Endometrial microvascular endothelial cells (primary cell): ENCODE measurements around the gene RPP25. TPM values are rescaled to one million over a fixed set of nuclear protein-coding genes. Genes with fewer than 3 reads are reported as not detected.

Experiments
- in situ Hi-C: cut with HindIII; loops from 2 replicates; pipeline ENCODE4 v1.10.0; 2017; ENCODE audit warnings: low sequenced_read_pairs, low pct_unique_long_range_greater_than_20kb; ENCODE audit errors: inconsistent ontology term
- total RNA-seq: library from RNA; depleted of rRNA; stranded (reverse); fragments of >200 nt; gene quantifications from one replicate; pipeline ENCODE4 v1.2.3, GENCODE V29; 2015; ENCODE audit errors: inconsistent ontology term

The RPP25 gene, protein sequence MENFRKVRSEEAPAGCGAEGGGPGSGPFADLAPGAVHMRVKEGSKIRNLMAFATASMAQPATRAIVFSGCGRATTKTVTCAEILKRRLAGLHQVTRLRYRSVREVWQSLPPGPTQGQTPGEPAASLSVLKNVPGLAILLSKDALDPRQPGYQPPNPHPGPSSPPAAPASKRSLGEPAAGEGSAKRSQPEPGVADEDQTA
- 11.8 TPM for total RNA-seq

DNA sequence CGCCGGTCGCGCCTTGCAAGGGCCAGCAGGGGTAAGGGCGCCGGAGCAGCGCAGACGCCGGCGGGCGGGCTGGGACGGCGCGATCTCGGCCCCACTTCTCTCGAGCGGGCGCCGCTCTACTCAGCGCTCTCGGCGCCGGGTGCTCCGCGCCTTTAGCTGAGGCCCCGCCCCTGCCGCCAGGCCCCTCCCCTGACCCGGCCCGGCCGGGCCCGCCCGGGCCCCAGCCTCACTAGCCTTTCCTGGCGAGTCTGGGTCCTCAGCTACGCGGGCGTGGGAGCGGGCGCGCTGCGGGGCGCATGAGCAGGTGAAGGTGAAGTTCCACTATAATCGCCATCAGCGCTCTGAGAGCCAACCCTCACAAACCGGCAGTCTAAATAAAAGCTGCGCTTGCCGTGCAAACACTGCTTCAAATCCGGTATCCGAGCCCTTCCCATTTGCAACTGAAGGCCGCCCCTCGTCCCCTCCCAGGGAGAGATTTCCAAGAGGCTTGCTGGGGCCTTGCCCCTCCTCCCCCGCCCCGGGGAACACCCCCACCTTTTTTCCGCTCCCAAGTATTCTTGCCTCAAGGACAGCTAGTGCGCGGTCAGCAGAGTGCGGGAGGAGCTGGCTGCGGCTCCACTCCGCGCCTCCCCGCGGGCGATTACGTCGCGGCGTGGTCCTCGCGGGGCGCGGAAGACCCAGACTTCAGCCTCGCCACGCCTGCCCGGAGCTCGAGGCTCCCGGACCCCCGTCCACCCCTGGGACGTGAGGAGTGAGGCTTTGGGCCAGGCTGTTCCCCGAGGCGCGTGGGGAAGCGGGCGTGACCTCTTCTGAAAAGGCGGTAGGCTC, at the start of gene RPP25:
RPP25 (minus strand) TSS at position 125 of the 828 bp plus-strand sequence. CDS start 189 bp downstream, outside the sequence.
- in situ Hi-C loops: no loop called here

DNA sequence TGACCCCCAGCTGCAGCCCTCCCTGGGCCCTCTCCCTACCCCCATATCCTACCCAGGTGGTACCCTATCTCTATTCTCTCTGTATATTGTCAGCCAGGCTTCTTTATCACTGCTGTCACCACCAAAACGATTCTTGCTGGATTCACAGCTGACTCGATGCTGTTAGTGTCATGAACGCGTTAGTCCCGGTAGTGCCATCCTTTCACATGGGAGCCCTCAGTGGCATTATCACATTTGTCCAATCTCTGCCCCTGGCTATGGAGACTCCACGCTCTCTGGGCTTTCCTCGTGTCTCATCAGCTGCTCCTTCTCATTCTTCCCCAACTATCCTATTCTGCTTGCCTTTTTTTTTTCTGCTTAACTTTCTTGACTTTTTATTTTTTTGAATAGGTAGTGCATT, 45.8 kb upstream of the RPP25 start:
- in situ Hi-C loops: no loop called here

DNA sequence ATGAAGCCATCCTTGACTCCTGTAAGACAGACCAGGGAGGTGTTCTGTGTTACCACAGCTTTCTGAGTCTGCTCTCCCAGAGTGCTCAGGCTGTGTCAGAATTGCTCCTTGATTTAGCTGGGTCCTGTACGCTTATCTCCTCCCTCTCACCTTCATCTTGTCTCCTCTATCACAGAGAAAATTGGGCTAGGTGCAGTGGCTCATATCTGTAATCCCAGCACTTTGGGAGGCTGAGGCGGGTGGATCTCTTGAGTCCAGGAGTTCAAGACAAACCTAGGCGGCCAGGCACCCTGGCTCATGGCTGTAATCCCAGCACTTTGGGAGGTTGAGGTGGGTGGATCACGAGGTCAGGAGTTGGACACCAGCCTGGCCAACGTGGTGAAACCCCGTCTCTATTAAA, 44.7 kb upstream of the RPP25 start:
- in situ Hi-C loops: no loop called here

DNA sequence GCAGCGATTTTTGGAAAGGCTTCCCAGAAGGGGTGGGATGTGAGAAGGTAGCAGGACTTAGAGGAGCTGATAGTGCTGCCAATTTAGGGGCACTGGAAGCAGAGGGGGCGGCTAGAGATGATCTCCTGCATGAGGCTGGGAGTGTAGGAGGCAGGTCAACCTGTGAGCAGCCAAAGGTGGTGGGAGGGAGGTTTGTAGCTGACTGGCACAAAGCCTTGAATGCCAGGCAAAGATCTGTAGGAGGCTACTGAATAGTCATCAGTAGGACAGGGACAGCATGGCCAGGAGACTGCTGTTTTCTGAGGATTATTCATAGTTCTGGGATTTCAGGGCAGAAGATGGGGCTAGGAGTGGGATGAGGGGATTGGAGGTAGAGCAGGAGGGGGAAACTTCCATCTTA, 41.0 kb upstream of the RPP25 start:
- in situ Hi-C loops: no loop called here

DNA sequence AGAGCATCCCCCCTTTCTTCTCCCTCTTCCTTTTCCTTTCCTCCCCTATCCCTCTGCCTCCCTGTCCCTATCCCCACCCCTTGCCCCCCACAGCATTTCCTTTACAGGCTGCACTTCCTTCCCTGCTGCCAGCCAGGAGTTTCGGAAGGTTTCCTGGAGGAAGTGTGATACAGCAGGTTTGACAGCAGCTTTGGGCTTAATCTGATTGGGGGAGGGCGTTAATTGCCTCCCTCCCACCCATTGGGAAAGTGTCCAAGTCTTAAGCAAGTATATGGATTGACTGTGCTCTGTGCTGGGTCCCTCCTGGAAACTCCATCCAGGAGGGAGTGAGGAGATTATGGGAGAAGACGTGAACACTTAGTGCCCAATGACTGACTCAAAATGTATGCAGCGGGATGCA, 40.6 kb upstream of the RPP25 start:
- in situ Hi-C loops: no loop called here

DNA sequence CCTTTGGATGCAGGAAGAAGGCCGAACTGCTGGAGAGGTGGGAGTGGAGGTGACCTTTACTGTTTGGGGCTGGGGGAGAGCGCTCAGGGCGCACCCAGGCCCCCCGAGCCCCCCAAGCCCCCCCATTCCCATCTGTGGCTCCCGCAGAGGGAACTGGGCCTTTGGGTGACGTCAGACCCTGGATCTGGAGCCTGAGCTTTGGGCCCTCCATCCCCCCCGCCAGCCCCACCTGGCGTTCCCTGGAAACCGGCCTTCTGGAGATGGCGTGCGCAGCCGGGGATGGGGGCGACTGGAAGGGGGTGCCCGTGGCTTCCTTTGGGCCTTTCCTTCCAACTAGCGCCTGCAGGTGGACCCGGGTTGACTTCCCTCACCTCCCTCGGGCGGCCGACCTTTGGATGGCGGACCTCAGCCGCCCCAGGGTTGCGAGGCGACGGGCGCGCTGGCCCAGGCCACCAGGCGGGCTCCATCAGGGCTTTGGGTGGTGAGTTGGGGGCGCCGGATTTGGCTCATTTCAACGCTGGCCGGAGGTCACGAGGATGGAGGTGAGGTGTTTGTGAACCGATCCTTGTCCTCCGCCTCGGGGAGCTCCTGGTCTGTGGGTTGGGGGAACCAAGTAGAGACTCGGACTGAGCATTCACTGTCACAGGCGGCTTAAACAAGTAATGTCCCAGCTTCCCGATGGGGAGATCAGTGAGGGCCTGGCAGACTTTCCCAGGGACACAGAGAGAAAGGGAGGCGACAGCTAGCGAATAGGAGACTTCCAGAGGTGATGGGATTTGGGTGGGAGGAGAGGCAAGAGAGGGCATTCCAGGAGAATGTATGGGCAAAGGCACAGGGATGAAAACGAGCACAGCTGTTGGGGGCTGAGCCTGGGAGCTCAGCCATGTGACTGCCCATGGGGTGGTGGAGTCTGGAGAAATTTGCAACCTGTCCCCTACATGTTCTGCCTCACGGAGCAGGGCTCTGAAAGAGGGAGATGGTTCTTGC, 39.5 kb upstream of the RPP25 start:
- in situ Hi-C loops: no loop called here

DNA sequence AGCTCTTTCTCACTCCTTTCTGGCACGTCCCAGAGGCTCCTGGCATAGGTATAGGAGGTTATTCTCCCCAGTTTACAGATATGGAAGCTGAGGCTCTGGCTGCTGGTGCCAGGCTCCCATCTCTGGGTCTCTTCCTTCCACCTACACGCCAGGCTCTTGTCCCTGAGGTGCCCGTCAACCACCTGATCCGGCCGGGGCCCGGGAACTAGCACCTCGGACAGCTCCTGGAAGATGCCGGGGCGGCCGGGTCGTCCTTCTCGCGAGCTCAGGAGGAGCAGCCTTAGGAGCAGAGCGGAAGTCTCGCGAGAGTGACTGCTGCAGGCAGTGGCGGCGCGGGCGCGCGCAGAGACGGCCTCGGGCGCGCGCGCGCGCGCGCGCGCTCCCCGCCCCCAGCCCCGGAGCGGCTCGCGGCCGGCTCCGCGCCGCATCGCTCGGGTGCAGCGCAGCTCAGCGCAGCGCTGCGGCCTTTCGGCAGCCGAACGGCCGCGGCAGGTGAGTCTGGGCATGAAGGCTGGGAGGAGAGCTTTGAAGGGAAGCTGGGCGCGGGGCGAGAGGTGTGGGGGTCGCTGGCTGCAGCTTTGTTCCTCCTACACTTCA, 38.7 kb upstream of the RPP25 start, which contains the start of gene SCAMP5:
SCAMP5 (plus strand) TSS at position 382 of the 597 bp plus-strand sequence. CDS start 16,277 bp downstream, outside the sequence.
- in situ Hi-C loops: no loop called here

DNA sequence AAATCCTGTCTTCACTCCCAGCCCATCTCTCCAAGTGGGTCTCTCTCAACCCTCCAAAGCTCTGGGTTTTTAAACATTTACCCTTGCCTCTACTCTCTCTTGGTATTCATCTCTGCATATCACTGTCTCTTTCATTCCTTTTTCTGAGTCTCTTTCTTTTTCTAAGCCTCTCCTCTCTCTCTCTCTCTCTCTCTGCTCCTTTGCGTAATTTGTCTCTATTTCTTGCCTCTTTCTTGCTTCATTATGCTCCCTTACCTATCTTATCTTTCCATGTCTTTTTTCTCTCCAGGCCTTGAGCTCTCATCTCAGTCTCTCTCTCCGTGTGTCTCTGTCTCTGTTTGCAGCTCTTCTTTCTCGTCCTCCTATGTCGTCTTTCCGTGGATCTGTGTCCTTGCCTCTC, 38.1 kb upstream of the RPP25 start:
- in situ Hi-C loops: no loop called here

DNA sequence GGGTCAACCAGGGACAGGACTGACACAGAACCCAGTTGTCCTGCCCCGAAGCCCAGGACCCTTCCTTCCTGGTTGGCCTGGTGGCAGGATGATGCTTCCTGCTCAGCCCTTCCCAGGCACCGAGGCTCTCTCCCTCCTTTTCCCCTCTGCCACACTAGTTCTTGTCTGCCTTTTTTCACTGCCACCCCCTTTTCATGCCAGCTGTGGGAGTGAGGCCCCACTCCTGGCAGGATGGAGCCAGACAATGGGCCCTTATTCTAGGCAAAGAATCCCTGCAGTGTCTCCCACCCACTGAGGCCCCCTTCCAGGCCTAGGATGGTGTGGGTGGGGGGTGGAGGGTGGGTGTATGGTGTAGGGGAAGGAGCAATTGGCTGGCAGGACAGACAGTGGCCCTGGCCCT, 37.7 kb upstream of the RPP25 start:
- in situ Hi-C loops: no loop called here

DNA sequence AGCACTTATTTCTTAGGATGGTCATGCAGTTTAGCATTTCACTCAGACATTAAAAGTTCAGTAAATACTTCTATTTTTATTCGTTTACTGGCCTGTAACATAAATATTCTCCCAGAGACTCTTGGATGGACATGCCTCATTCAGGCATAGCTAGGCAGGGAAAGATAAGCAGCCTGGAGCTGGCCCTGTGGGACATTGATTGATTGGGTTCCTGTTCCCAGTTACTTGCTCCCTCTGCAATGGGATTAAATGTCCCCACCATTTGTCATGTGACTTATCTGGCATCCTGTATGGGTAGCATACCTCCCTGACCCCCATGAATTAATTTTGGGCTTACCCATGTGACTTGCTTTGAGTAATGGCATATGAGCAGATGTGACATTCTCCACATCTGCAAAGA, 36.0 kb upstream of the RPP25 start:
- in situ Hi-C loops: no loop called here

DNA sequence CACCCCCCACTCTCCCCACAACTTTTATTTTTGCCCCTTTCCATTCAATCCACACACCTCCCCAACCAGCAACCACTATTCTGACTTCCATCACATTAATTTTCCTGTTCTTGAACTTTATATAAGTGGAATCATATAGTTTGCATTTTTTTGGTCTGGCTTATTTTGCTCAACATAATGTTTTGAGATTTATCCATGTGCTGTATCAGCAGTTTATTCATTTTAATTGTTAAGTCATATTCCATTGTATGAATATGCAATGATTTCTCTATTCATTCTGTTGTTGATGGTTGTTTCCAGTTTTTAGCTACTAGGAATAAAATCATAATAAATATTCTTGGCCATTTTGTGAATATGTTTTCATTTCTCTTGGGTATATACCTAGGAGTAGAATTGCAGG, 33.0 kb upstream of the RPP25 start:
- in situ Hi-C loops: no loop called here

DNA sequence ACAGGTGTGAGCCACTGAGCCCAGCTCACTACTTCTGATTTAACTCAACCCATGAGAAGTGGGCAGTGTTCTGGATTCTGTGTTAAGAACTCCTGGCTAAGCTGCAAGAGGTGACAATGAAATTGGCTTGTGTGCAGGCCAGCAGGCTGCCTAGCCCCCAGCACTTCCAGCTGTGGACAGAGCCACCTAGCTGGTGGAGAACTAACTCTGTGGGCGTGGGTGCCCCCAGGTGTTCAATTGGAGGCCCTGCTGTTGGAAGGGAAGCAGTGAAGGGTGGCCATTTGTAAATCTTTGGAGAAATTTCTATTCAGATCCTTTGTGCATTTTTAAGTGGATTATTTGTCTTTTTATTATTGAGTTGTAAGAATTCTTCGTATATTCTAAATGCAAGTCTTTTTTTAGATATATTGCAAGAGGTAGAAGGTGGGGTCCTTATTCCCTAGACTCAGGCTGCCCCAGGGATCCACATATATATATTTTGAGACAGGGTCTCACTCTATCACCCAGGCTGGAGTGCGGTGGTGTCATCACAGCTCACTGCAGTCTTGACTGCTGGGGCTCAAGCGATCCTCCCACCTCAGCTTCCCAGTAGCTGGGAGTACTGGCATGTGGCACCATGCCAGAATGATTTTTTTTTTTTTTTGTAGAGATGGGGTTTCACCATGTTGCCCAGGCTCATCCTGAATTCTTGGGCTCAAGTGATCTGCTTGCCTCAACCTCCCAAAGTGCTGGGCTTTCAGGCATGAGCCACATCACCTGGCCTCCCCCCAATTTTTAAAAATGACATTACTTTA, 31.6 kb upstream of the RPP25 start:
- in situ Hi-C loops: no loop called here

DNA sequence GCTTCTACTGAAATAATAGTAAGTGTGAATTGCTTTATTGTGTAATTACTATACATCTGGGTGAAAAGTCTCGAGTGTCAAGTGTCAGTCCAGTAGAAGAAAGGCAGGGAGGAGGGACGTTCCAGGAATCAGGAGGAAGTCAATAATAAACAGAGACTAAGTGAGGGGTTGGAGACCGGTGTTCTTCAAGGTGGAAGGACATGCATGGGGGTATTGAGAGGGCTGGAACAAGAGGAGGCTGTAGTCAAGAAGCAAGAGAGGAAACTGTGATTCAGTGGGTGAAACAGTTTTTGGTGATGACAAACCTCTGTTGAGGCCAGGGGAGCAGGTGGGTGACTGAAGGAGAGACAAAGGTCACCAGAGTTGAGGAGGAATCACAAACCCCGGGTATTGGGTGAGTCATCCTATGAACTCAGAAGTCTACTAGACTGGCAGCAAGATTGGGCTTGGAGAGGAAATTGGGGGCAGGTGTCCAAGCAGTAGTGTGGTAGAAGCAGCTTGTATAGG, 27.2 kb upstream of the RPP25 start:
- in situ Hi-C loops: no loop called here

DNA sequence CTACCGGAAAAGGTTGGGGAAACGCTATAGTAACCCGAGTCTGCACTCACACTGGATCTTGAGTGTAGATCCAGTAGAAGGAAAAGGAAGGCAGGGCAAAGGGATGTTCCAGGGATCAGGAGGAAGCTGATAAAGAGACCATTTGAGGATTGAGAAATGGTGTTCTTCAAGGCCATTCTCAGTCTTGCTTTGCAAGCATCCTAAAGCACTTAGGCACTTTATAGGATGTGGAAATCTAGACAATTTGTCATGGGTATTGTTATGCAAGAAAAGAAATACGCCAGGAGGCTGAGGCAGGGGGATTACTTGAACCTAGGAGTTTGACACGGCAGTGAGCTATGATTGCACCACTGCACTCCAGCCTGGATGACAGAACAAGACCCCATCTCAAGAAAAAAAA, 25.6 kb upstream of the RPP25 start:
- in situ Hi-C loops: no loop called here

DNA sequence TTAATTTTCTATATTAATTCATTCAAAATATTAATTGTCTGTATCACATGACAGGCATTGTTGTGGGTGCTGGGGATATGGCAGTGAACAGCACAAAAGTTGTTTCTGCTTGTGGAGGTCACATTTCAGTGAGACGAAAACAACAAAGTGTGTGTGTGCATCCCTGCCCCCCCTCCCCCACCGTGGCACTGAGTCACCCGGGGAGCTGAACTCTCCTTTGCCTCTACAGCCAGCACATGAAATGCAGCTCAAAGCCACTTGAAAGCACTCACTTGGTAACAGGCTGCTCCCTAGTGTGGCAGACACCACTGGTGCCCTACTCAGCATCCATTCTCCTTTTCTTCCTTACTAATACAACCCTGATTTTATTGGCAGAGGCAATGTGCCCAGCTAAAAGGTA, 21.9 kb upstream of the RPP25 start:
- in situ Hi-C loops: no loop called here

DNA sequence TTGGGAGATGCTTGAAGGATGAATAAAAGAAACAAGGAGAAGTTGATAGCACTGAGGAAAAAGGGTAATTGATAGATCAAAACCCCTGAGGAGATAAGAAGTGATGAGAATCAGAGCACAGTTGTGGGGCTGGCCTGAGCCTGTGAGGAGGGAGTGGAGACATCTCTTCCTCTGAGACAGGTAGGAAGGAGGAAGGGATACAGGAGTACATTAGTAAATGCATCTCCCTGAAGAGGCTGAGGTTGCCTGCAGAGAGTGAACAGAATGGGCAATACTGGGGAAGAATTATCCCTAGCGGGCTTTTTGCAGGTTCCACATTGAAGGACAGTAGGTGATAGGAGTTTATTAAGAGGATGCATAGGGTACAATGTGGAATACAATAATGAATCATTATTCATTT, 21.5 kb upstream of the RPP25 start:
- in situ Hi-C loops: no loop called here

DNA sequence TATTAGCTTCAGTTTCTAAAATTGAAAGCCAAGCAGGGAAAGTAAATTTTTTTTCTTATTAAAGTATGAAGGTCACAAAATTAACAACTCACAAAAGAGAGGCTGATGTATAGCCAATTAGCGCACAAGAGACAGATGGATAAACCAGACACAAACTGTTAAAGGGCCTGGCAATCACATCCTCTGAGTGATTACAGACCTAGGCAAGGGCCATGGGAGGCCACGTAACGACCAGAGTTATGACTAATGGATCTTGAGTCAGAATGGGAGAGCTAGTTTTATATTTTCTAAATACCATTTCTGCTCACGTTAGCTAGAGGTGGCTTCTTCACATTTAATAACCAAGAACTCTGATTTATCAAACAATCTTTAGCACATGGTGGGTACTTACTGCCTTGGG, 21.0 kb upstream of the RPP25 start:
- in situ Hi-C loops: no loop called here

DNA sequence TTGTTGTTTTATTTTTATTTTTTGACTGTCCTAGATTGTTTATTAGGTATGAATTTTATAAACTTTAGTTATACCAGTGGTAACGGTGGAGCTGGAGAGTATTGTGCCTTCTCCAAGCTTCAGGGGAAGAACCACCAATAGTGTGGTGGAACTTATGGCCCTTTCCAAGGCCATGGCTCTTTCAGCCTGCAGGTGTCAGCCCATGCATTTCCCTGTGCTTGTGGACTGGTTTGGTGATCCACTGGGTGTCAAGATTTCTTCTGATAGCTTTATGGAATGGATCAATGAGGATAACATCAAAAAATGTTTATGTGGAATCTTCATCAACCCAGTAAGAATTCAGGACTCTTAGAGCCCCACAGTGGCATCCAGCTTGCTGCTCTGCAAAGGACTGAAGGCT, 19.6 kb upstream of the RPP25 start:
- in situ Hi-C loops: no loop called here
